H9 (cell line): ENCODE data around the gene DENND1A. TPM values are rescaled to one million over a fixed set of nuclear protein-coding genes. Genes with fewer than 3 reads are reported as not detected.

Experiments
- DNase-seq: peaks from one replicate; pipeline ENCODE4 v3.0.0-alpha.2; 2017
- H2AFZ ChIP-seq: one replicate; pipeline ENCODE4 v1.6.1; 2013; ENCODE audit warnings: mild to moderate bottlenecking, low read length, control low read depth, moderate library complexity
- H2AK5ac ChIP-seq: 2 replicates; pipeline ENCODE4 v1.6.1; 2013; ENCODE audit warnings: low read length, control low read depth, mixed read lengths; ENCODE audit not compliant: insufficient read length
- H2BK120ac ChIP-seq: one replicate; pipeline ENCODE4 v1.6.1; 2013; ENCODE audit warnings: low read depth, mild to moderate bottlenecking, low read length, control low read depth, inconsistent platforms; ENCODE audit not compliant: poor library complexity, severe bottlenecking
- H2BK12ac ChIP-seq: 2 replicates; pipeline ENCODE4 v1.6.1; 2013; ENCODE audit warnings: low read length, control low read depth, mixed read lengths, low read depth; ENCODE audit not compliant: insufficient read length
- H2BK15ac ChIP-seq: 2 replicates; pipeline ENCODE4 v1.6.1; 2013; ENCODE audit warnings: low read depth, low read length, control low read depth
- H2BK20ac ChIP-seq: one replicate; pipeline ENCODE4 v1.6.1; 2013; ENCODE audit warnings: low read depth, mild to moderate bottlenecking, low read length, control low read depth, inconsistent platforms; ENCODE audit not compliant: poor library complexity, severe bottlenecking
- H2BK5ac ChIP-seq: 2 replicates; pipeline ENCODE4 v1.6.1; 2013; ENCODE audit warnings: low read length, control low read depth, mixed read lengths; ENCODE audit not compliant: insufficient read length
- H3K14ac ChIP-seq: 2 replicates; pipeline ENCODE4 v1.6.1; 2013; ENCODE audit warnings: low read length, control low read depth; ENCODE audit not compliant: insufficient read depth
- H3K18ac ChIP-seq: 2 replicates; pipeline ENCODE4 v1.6.1; 2013; ENCODE audit warnings: low read depth, mild to moderate bottlenecking, mixed read lengths, low read length, control low read depth; ENCODE audit not compliant: insufficient read length
- H3K23ac ChIP-seq: 2 replicates; pipeline ENCODE4 v1.6.1; 2013; ENCODE audit warnings: low read length, control low read depth, mixed read lengths, low read depth; ENCODE audit not compliant: insufficient read length
- H3K23me2 ChIP-seq: 2 replicates; pipeline ENCODE4 v1.6.1; 2013; ENCODE audit warnings: low read depth, mild to moderate bottlenecking, mixed read lengths, low read length, control low read depth; ENCODE audit not compliant: insufficient read length, poor library complexity, severe bottlenecking
- H3K27ac ChIP-seq: 2 replicates; pipeline ENCODE4 v1.5.1; 2013; ENCODE audit warnings: low read length, control low read depth, mixed read lengths, low read depth; ENCODE audit not compliant: insufficient read length
- H3K27me3 ChIP-seq: 2 replicates; pipeline ENCODE4 v1.6.1; 2013; ENCODE audit warnings: low read length, control low read depth, inconsistent platforms; ENCODE audit not compliant: insufficient read depth
- H3K4ac ChIP-seq: 2 replicates; pipeline ENCODE4 v1.6.1; 2013; ENCODE audit warnings: low read depth, mild to moderate bottlenecking, control low read depth, inconsistent platforms, low read length, moderate library complexity
- H3K4me1 ChIP-seq: 2 replicates; pipeline ENCODE4 v1.6.1; 2013; ENCODE audit warnings: low read length, control low read depth, inconsistent platforms; ENCODE audit not compliant: insufficient read depth
- H3K4me2 ChIP-seq: 2 replicates; pipeline ENCODE4 v1.6.1; 2013; ENCODE audit warnings: low read length, control low read depth, mixed read lengths; ENCODE audit not compliant: insufficient read length, insufficient read depth
- H3K56ac ChIP-seq: 2 replicates; pipeline ENCODE4 v1.6.1; 2013; ENCODE audit warnings: low read depth, mild to moderate bottlenecking, mixed read lengths, low read length, control low read depth; ENCODE audit not compliant: insufficient read length
- H3K79me1 ChIP-seq: 2 replicates; pipeline ENCODE4 v1.6.1; 2013; ENCODE audit warnings: low read depth, mild to moderate bottlenecking, moderate library complexity, low read length, control low read depth, inconsistent platforms; ENCODE audit not compliant: insufficient read depth, poor library complexity, severe bottlenecking
- H3K79me2 ChIP-seq: 2 replicates; pipeline ENCODE4 v1.6.1; 2013; ENCODE audit warnings: low read length, control low read depth, inconsistent platforms; ENCODE audit not compliant: insufficient read depth
- H3K9ac ChIP-seq: 2 replicates; pipeline ENCODE4 v1.6.1; 2013; ENCODE audit warnings: low read length, control low read depth, mixed read lengths; ENCODE audit not compliant: insufficient read length; ENCODE audit errors: extremely low read depth
- H3K9me3 ChIP-seq: one replicate; pipeline ENCODE4 v1.6.1; 2013; ENCODE audit warnings: low read depth, low read length, inconsistent platforms; ENCODE audit not compliant: control insufficient read depth
- H3T11ph ChIP-seq: one replicate; pipeline ENCODE4 v1.6.1; 2013; ENCODE audit warnings: mild to moderate bottlenecking, low read length, control low read depth, inconsistent platforms
- H4K20me1 ChIP-seq: one replicate; pipeline ENCODE4 v1.6.1; 2013; ENCODE audit not compliant: control insufficient read depth, insufficient read length, insufficient read depth
- H4K5ac ChIP-seq: 2 replicates; pipeline ENCODE4 v1.6.1; 2013; ENCODE audit warnings: low read depth, mild to moderate bottlenecking, mixed read lengths, low read length, control low read depth; ENCODE audit not compliant: insufficient read length
- H4K8ac ChIP-seq: replicated peaks from 2 replicates; pipeline ENCODE4 v1.6.1; 2013; ENCODE audit warnings: low read length, control low read depth, mixed read lengths, low read depth; ENCODE audit not compliant: insufficient read length
- H4K91ac ChIP-seq: 2 replicates; pipeline ENCODE4 v1.6.1; 2013; ENCODE audit warnings: low read depth, mild to moderate bottlenecking, moderate library complexity, mixed read lengths, low read length, control low read depth; ENCODE audit not compliant: insufficient read length
- H3K27ac Mint-ChIP-seq, 3 experiments: 2 replicates in 2 of 3; 3 replicates in 1 of 3; pipeline ENCODE4 v1.8.0; 2020 to 2021; ENCODE audit warnings: mixed read lengths in 3 of 3, mild to moderate bottlenecking in 1 of 3, moderate library complexity in 1 of 3
- H3K27me3 Mint-ChIP-seq: 2 replicates; pipeline ENCODE4 v1.8.0; 2021; ENCODE audit warnings: low read depth, mild to moderate bottlenecking, moderate library complexity, mixed read lengths
- H3K36me3 Mint-ChIP-seq, 3 experiments: 2 replicates in 2 of 3; 3 replicates in 1 of 3; pipeline ENCODE4 v1.8.0; 2020 to 2021; ENCODE audit warnings: low read depth in 3 of 3, mixed read lengths in 3 of 3; ENCODE audit not compliant: insufficient read depth in 1 of 3
- H3K4me1 Mint-ChIP-seq, 2 experiments: 2 replicates each; pipeline ENCODE4 v1.8.0; 2020; ENCODE audit warnings: mixed read lengths in 2 of 2
- H3K4me3 Mint-ChIP-seq, 2 experiments: 2 replicates in 1 of 2; 3 replicates in 1 of 2; pipeline ENCODE4 v1.8.0; 2020 to 2021; ENCODE audit warnings: mild to moderate bottlenecking in 2 of 2, mixed read lengths in 2 of 2, moderate library complexity in 1 of 2
- H3K9me3 Mint-ChIP-seq, 2 experiments: 2 replicates in 1 of 2; 3 replicates in 1 of 2; pipeline ENCODE4 v1.8.0; 2020; ENCODE audit warnings: mild to moderate bottlenecking in 2 of 2, mixed read lengths in 2 of 2, moderate library complexity in 1 of 2
- CTCF ChIP-seq: fragments of 200-600 bp; sonication (generic); conservative IDR thresholded peaks from 3 replicates; pipeline ENCODE4 v1.8.0; 2021; ENCODE audit warnings: antibody characterized with exemption, mild to moderate bottlenecking
- WGBS: extraction: QIAGEN DNeasy Blood & Tissue Kit; methylation state at CpG from one replicate; pipeline ENCODE4 v1.1.7; 2013; ENCODE audit warnings: missing lambda C conversion rate, low lambda C conversion rate, mixed read lengths; ENCODE audit not compliant: insufficient read length; ENCODE audit errors: extremely low coverage; 5-methylcytosine and 5-hydroxymethylcytosine counted together
- total RNA-seq: library from RNA; stranded (reverse); gene quantifications from 2 replicates; pipeline ENCODE4 v1.2.1, GENCODE V29; 2021

The DENND1A gene
- total RNA-seq, 1 experiment from 2014 or later: 20.4 TPM

- no peak overlapping the region for H3K18ac ChIP-seq
These were observed 451.8 kb downstream of the DENND1A start for GRCh38 chr9:123478160-123478559.

More at GRCh38 chr9:123478160-123478559, 451.8 kb downstream of the DENND1A start:
- Histone ChIP-seq H2AFZ (no peak overlapping the region), H3K27ac (no peak overlapping the region), H4K91ac (no peak overlapping the region), H2BK12ac (no peak overlapping the region), H2BK5ac (no peak overlapping the region), H3K23me2 (no peaks in the 10 kb centered on the region), H2BK120ac (no peak overlapping the region), H4K8ac (no peak overlapping the region), H2BK20ac (no peak overlapping the region), H3K23ac (no peak overlapping the region), H3K56ac (no peak overlapping the region), H2AK5ac (no peak overlapping the region), H3K4ac (no peak overlapping the region), H3K4me2 (no peak overlapping the region), H3K9ac (no peak overlapping the region), H3K4me1 (peaks cover 11% of the 10 kb centered on the region; the same call in 1 of the 2 replicates), H3K79me1 (no peaks in the 10 kb centered on the region), H3K14ac (no peak overlapping the region), H3K9me3 (no peaks in the 10 kb centered on the region), H4K5ac (no peak overlapping the region), H3T11ph (no peak overlapping the region), H3K79me2 (no peaks in the 10 kb centered on the region), H2BK15ac (no peak overlapping the region), H4K20me1 (no peaks in the 10 kb centered on the region), H3K27me3 (no peaks in the 10 kb centered on the region)
- no peak for DNase-seq
- H3K36me3 Mint-ChIP-seq: no peaks in the 10 kb centered on the region; a peak in 1 of 7 replicates
- peaks cover 30 to 33% of the 10 kb centered on the region in 2 experiments for H3K4me1 Mint-ChIP-seq
- no CpG with 5 or more reads among the region's 6 CpGs for WGBS
- no peaks in the 10 kb centered on the region for H3K9me3 Mint-ChIP-seq
- peaks cover 5% of the 10 kb centered on the region; the same call in 1 of the 2 replicates for H3K27me3 Mint-ChIP-seq
- no peak for TF ChIP-seq CTCF
- H3K4me3 Mint-ChIP-seq: no peak overlapping the region
- no peak overlapping the region for H3K27ac Mint-ChIP-seq
